Type B pancreatic cell (in vitro differentiated cells): ENCODE measurements around the gene ZNF107. TPM values are rescaled to one million over a fixed set of nuclear protein-coding genes. Genes with fewer than 3 reads are reported as not detected.
"Not testable (repeated sequence)": the region's sequence is repeated elsewhere in the genome, so short reads cannot be mapped to it uniquely, and the experiment has no call there.

Experiments
- DNase-seq: peaks from one replicate; pipeline ENCODE4 v3.0.0; 2021; ENCODE audit warnings: mixed read lengths; ENCODE audit not compliant: unreplicated experiment; ENCODE audit errors: extremely low spot score
- H3K27ac Mint-ChIP-seq: 2 replicates; pipeline ENCODE4 v1.8.0; 2021; ENCODE audit warnings: mild to moderate bottlenecking, mixed read lengths
- H3K27me3 Mint-ChIP-seq: 2 replicates; pipeline ENCODE4 v1.8.0; 2021; ENCODE audit warnings: mixed read lengths
- H3K36me3 Mint-ChIP-seq: 2 replicates; pipeline ENCODE4 v1.8.0; 2021; ENCODE audit warnings: mixed read lengths
- H3K4me1 Mint-ChIP-seq: one replicate; pipeline ENCODE4 v1.8.0; 2021; ENCODE audit warnings: mixed read lengths; ENCODE audit not compliant: unreplicated experiment
- H3K4me3 Mint-ChIP-seq: 2 replicates; pipeline ENCODE4 v1.8.0; 2021; ENCODE audit warnings: mild to moderate bottlenecking, mixed read lengths
- H3K9me3 Mint-ChIP-seq: 2 replicates; pipeline ENCODE4 v1.8.0; 2021; ENCODE audit warnings: mixed read lengths
- CTCF ChIP-seq: fragments of 200-600 bp; sonication (generic); conservative IDR thresholded peaks from 2 replicates; pipeline ENCODE4 v1.5.0; 2021; ENCODE audit warnings: antibody characterized with exemption, mild to moderate bottlenecking
- total RNA-seq: library from RNA; stranded (reverse); gene quantifications from 2 replicates; pipeline ENCODE4 v1.2.1, GENCODE V29; 2021; ENCODE audit warnings: low replicate concordance

Gene ZNF107
- total RNA-seq, 1 donor from 2014 or later: 11.8 TPM

- no peak for TF ChIP-seq CTCF
- H3K9me3 Mint-ChIP-seq: peaks cover 5% of the 10 kb centered on the region
- no peaks in the 10 kb centered on the region for H3K27me3 Mint-ChIP-seq
- H3K4me1 Mint-ChIP-seq: no peaks in the 10 kb centered on the region
- no peaks in the 10 kb centered on the region for H3K36me3 Mint-ChIP-seq
- H3K4me3 Mint-ChIP-seq: no peak overlapping the region
- H3K27ac Mint-ChIP-seq: no peak overlapping the region
- no peak for DNase-seq
Observed at GRCh38 chr7:64736575-64736974, 70.6 kb downstream of the ZNF107 start.

- DNase-seq, H3K27ac Mint-ChIP-seq, H3K4me3 Mint-ChIP-seq, H3K4me1 Mint-ChIP-seq, H3K9me3 Mint-ChIP-seq, H3K27me3 Mint-ChIP-seq, H3K36me3 Mint-ChIP-seq: not testable (repeated sequence)
Observed at GRCh38 chr7:64738403-64738802, 72.5 kb downstream of the ZNF107 start.

GRCh38 chr7:64738953-64739352 is 73.0 kb downstream of the ZNF107 start:
- not testable (repeated sequence) for H3K36me3 Mint-ChIP-seq, H3K9me3 Mint-ChIP-seq

GRCh38 chr7:64744680-64745079 is 78.7 kb downstream of the ZNF107 start:
- H3K9me3 Mint-ChIP-seq: peaks cover 5% of the 10 kb centered on the region
- H3K4me1 Mint-ChIP-seq: no peaks in the 10 kb centered on the region
- no peak for TF ChIP-seq CTCF
- no peaks in the 10 kb centered on the region for H3K36me3 Mint-ChIP-seq
- H3K4me3 Mint-ChIP-seq: no peak overlapping the region
- H3K27me3 Mint-ChIP-seq: no peaks in the 10 kb centered on the region
- no peak for DNase-seq
- no peak overlapping the region for H3K27ac Mint-ChIP-seq

More at GRCh38 chr7:64738953-64739352, 73.0 kb downstream of the ZNF107 start:
- DNase-seq, H3K27me3 Mint-ChIP-seq, H3K4me3 Mint-ChIP-seq, H3K4me1 Mint-ChIP-seq, H3K27ac Mint-ChIP-seq: not testable (repeated sequence)

GRCh38 chr7:64747802-64748201 is 81.9 kb downstream of the ZNF107 start:
- no peak for DNase-seq
- H3K36me3 Mint-ChIP-seq: no peaks in the 10 kb centered on the region
- TF ChIP-seq CTCF: no peak
- no peak overlapping the region for H3K4me3 Mint-ChIP-seq
- no peak overlapping the region for H3K27ac Mint-ChIP-seq
- no peaks in the 10 kb centered on the region for H3K4me1 Mint-ChIP-seq
- no peaks in the 10 kb centered on the region for H3K9me3 Mint-ChIP-seq
- no peaks in the 10 kb centered on the region for H3K27me3 Mint-ChIP-seq

GRCh38 chr7:64753032-64753431 is 87.1 kb downstream of the ZNF107 start:
- no peak for TF ChIP-seq CTCF
- no peak for DNase-seq
- no peak overlapping the region for H3K4me3 Mint-ChIP-seq
- no peaks in the 10 kb centered on the region for H3K27me3 Mint-ChIP-seq
- H3K9me3 Mint-ChIP-seq: peaks cover 3% of the 10 kb centered on the region
- no peak overlapping the region for H3K27ac Mint-ChIP-seq
- no peaks in the 10 kb centered on the region for H3K36me3 Mint-ChIP-seq
- H3K4me1 Mint-ChIP-seq: no peaks in the 10 kb centered on the region

GRCh38 chr7:64755865-64756264 is 89.9 kb downstream of the ZNF107 start:
- no peak for DNase-seq
- H3K36me3 Mint-ChIP-seq: no peaks in the 10 kb centered on the region
- H3K4me1 Mint-ChIP-seq: no peaks in the 10 kb centered on the region
- no peak overlapping the region for H3K4me3 Mint-ChIP-seq
- H3K9me3 Mint-ChIP-seq: peaks cover 3% of the 10 kb centered on the region
- H3K27me3 Mint-ChIP-seq: no peaks in the 10 kb centered on the region
- no peak overlapping the region for H3K27ac Mint-ChIP-seq
- TF ChIP-seq CTCF: no peak
